A673 (cell line): ENCODE data around the gene GJB5.

Experiments
- EZH2 ChIP-seq: fragments of 200-600 bp; sonication (generic); IDR thresholded peaks from 2 replicates; pipeline ENCODE4 v1.6.1; 2017; ENCODE audit warnings: borderline replicate concordance, low read depth, mild to moderate bottlenecking, mixed read lengths, antibody characterized with exemption, low read length; ENCODE audit not compliant: poor library complexity, severe bottlenecking
- TF ChIP-seq, protein P1 (sequence below): fragments of 300-800, 200-600 bp; sonication (generic); conservative IDR thresholded peaks from 2 replicates; pipeline ENCODE4 v1.5.1; 2017; ENCODE audit warnings: low read depth, mild to moderate bottlenecking, antibody characterized with exemption, low read length, moderate library complexity, mixed read lengths

- TF ChIP-seq, protein P1, sequence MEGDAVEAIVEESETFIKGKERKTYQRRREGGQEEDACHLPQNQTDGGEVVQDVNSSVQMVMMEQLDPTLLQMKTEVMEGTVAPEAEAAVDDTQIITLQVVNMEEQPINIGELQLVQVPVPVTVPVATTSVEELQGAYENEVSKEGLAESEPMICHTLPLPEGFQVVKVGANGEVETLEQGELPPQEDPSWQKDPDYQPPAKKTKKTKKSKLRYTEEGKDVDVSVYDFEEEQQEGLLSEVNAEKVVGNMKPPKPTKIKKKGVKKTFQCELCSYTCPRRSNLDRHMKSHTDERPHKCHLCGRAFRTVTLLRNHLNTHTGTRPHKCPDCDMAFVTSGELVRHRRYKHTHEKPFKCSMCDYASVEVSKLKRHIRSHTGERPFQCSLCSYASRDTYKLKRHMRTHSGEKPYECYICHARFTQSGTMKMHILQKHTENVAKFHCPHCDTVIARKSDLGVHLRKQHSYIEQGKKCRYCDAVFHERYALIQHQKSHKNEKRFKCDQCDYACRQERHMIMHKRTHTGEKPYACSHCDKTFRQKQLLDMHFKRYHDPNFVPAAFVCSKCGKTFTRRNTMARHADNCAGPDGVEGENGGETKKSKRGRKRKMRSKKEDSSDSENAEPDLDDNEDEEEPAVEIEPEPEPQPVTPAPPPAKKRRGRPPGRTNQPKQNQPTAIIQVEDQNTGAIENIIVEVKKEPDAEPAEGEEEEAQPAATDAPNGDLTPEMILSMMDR: no peak
- TF ChIP-seq EZH2: no peak
Observed at GRCh38 chr1:34792424-34792823, 37.6 kb downstream of the GJB5 start.
